KMS-11 (cell line): ENCODE results near the gene OR51B2.
A peak's percentile ranks its signal among the peaks of the same experiment; 100 is the strongest.
"Not testable (repeated sequence)": the region's sequence is repeated elsewhere in the genome, so short reads cannot be mapped to it uniquely, and the experiment has no call there.

Experiments
- H2AFZ ChIP-seq: fragments of 200-600 bp; sonication (generic); 2 replicates; pipeline ENCODE4 v1.6.1; 2016; ENCODE audit warnings: antibody characterized with exemption, mixed run types, low read depth
- H3K27ac ChIP-seq: fragments of 200-600 bp; sonication (generic); 2 replicates; pipeline ENCODE4 v1.6.1; 2016; ENCODE audit warnings: mild to moderate bottlenecking, mixed run types
- H3K27me3 ChIP-seq: fragments of 200-600 bp; sonication (generic); 2 replicates; pipeline ENCODE4 v1.6.1; 2017; ENCODE audit warnings: mild to moderate bottlenecking, low read depth, mixed run types, moderate library complexity; ENCODE audit not compliant: insufficient read depth
- H3K36me3 ChIP-seq: fragments of 200-600 bp; sonication (generic); 2 replicates; pipeline ENCODE4 v1.6.1; 2017; ENCODE audit warnings: mild to moderate bottlenecking, mixed run types; ENCODE audit not compliant: insufficient read depth
- H3K4me1 ChIP-seq: fragments of 200-600 bp; sonication (generic); 2 replicates; pipeline ENCODE4 v1.6.1; 2016; ENCODE audit warnings: mild to moderate bottlenecking, low read depth, mixed run types; ENCODE audit not compliant: poor library complexity, severe bottlenecking
- H3K4me2 ChIP-seq: fragments of 200-600 bp; sonication (generic); 2 replicates; pipeline ENCODE4 v1.7.0; 2016; ENCODE audit warnings: mild to moderate bottlenecking, mixed run types
- H3K4me3 ChIP-seq: fragments of 200-600 bp; sonication (generic); IDR thresholded peaks from 2 replicates; pipeline ENCODE4 v1.6.1; 2017; ENCODE audit warnings: low read depth, low read length, mixed read lengths; ENCODE audit not compliant: insufficient read depth
- H3K79me2 ChIP-seq: fragments of 200-600 bp; sonication (generic); 2 replicates; pipeline ENCODE4 v1.6.1; 2016; ENCODE audit warnings: low read depth, mixed run types; ENCODE audit not compliant: insufficient read depth
- H3K9ac ChIP-seq: fragments of 200-600 bp; sonication (generic); 2 replicates; pipeline ENCODE4 v1.6.1; 2016; ENCODE audit warnings: mild to moderate bottlenecking, mixed run types
- H4K20me1 ChIP-seq: fragments of 200-600 bp; sonication (generic); 2 replicates; pipeline ENCODE4 v1.6.1; 2016; ENCODE audit warnings: mild to moderate bottlenecking, mixed run types; ENCODE audit not compliant: insufficient read depth
- CTCF ChIP-seq: fragments of 200-600 bp; sonication (generic); conservative IDR thresholded peaks from 2 replicates; pipeline ENCODE4 v1.6.1; 2017; ENCODE audit warnings: low read depth, mild to moderate bottlenecking, antibody characterized with exemption, low read length, moderate library complexity, mixed read lengths

OR51B2 gene

GRCh38 chr11:5366856-5367255 lies 42.8 kb upstream of the OR51B2 start:
- Histone ChIP-seq H3K27ac (peak overlapping the region; percentile 53; the same call in 1 of the 2 replicates), H3K27me3 (no peaks in the 10 kb centered on the region), H3K4me1 (peaks cover 37% of the 10 kb centered on the region), H3K36me3 (no peaks in the 10 kb centered on the region), H2AFZ (no peak overlapping the region), H3K4me3 (no peak overlapping the region), H3K9ac (no peak overlapping the region), H3K79me2 (no peaks in the 10 kb centered on the region), H4K20me1 (no peaks in the 10 kb centered on the region), H3K4me2 (peak overlapping the region; percentile 59; the same call in 1 of the 2 replicates)
- TF ChIP-seq CTCF: no peak

GRCh38 chr11:5366365-5366764 lies 42.3 kb upstream of the OR51B2 start:
- not testable (repeated sequence) for H3K9ac ChIP-seq, H3K4me3 ChIP-seq, H3K36me3 ChIP-seq, H3K79me2 ChIP-seq, H2AFZ ChIP-seq, H4K20me1 ChIP-seq, H3K27me3 ChIP-seq, H3K27ac ChIP-seq, H3K4me2 ChIP-seq
- peaks cover 37% of the 10 kb centered on the region for H3K4me1 ChIP-seq

- no peaks in the 10 kb centered on the region for H3K79me2 ChIP-seq
- no peak overlapping the region for H3K4me2 ChIP-seq
- no peak overlapping the region for H3K9ac ChIP-seq
- H2AFZ ChIP-seq: no peak overlapping the region
- H3K36me3 ChIP-seq: no peaks in the 10 kb centered on the region
- no peak overlapping the region for H3K27ac ChIP-seq
- no peaks in the 10 kb centered on the region for H4K20me1 ChIP-seq
- H3K4me3 ChIP-seq: no peak overlapping the region
- no peak for TF ChIP-seq CTCF
- H3K27me3 ChIP-seq: no peaks in the 10 kb centered on the region
- peaks cover 28% of the 10 kb centered on the region for H3K4me1 ChIP-seq
Observed at GRCh38 chr11:5364214-5364613, 40.1 kb upstream of the OR51B2 start.

GRCh38 chr11:5363679-5364078 lies 39.6 kb upstream of the OR51B2 start:
- Histone ChIP-seq H2AFZ (no peak overlapping the region), H3K79me2 (no peaks in the 10 kb centered on the region)

More at GRCh38 chr11:5363679-5364078, 39.6 kb upstream of the OR51B2 start:
- Histone ChIP-seq H3K27me3 (no peaks in the 10 kb centered on the region), H3K4me1 (peaks cover 23% of the 10 kb centered on the region), H4K20me1 (no peaks in the 10 kb centered on the region), H3K9ac (no peak overlapping the region), H3K4me3 (no peak overlapping the region), H3K36me3 (no peaks in the 10 kb centered on the region), H3K4me2 (no peak overlapping the region), H3K27ac (no peak overlapping the region)
- no peak for TF ChIP-seq CTCF
